ENCODE data around the gene SP4. TPM values are rescaled to one million over a fixed set of nuclear protein-coding genes. Genes with fewer than 3 reads are reported as not detected.

The SP4 gene
- total RNA-seq, 2 donors from 2014 or later: 5.8 to 6.5 TPM

DNA sequence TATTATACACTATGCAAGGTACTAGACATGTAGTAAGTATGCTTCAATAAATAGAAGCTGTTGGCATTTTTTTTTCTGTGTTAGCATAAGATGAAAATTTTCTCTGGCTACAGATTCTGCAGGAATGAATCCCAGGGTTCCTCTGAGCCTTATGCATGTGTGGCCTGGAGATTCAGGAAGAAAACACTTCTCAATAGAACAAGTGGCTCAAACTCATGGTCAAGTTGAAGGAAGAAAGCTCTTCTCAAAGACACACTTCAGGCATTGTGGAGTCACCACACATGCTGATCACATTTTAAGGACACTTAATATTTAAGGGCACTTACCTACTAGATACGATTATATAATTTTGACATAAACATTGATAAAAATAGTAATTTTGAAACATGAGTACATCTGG, 134.5 kb downstream of the SP4 start:
- intact Hi-C loops (cut with DNase I): no loop called here
- DNase-seq (ENCODE audit: low spot score): no peak

Small RNA genes lying within 50 kb of the gene (microRNA-seq; reads per million reads assigned to microRNA genes)
- 0 reads per million in 2 donors for gene MIR1183 (ENCODE audit: borderline microRNAs expressed in 2 of 2)

Other genes with a start within 250 kb of the SP4 start
- under 1 TPM; 0.51 to 0.81 TPM for gene DNAH11, start 115.0 kb downstream of the SP4 start, total RNA-seq